A549 treated with GW870086 at 1 μM for 4 hours (cell line): ENCODE results near the gene CDKL2. TPM values are rescaled to one million over a fixed set of nuclear protein-coding genes. Genes with fewer than 3 reads are reported as not detected.

Experiments
- total RNA-seq: library from RNA; stranded (reverse); fragments of 200-300 nt; extraction: Qiagen RNA extraction; gene quantifications from 5 replicates; pipeline ENCODE4 v1.2.3, GENCODE V29; 2022; ENCODE audit warnings: low read depth

CDKL2 gene
- total RNA-seq = 0.41 to 1.2 TPM (median 0.90 TPM) in 5 replicates

GRCh38 chr4:75630174-75630936, at the start of gene CDKL2:
Gene CDKL2 (minus strand): TSS chr4:75630528. CDS start chr4:75625988, 4,540 bp downstream.

DNA sequence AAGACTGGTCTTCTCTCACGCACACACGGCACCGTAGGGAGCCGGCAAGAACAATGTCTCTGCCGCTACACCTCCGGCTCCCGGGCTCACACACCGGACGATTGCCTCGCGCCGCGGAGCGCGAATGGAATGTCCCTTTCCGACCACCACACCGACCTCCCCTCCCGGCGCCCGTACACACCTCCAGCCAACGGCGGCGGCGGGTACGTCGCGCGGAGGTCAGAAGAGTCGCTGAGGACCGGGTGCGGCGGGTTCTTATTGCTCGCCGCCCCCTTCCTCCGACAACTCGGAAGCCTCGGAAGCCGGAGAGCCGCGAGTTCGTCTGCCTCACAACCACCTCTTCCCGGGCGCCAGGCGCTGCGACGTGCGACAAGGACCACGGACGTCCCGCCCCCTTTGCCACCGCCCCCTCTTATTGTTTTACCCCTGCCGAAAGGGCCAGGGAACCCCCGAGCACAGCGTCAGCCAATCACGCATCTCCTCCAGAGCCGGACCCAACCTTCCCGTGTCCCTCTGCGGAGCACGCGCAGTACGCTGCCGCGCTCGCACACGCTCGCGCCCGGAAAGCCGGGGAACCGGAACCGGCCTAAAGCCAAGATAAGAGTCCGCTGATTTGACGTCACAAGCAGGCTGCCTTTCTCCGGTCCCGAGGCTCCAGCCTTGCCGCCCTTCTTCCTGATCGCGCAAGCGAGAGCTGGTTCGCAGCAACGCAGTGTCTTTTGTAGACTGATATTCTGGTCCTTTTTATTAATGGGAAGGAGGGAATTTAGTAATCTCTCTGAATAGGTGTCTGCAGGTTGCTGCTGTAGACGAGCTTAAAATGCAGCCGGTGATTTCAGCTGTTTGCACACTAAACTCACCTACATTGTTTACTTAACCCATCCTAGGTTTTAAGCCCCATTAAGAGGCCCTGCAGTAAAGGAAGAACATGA, 43.0 kb upstream of the CDKL2 start, which contains the start of gene G3BP2:
Gene G3BP2 (minus strand): TSS at position 385 of the 932 bp plus-strand sequence. CDS start 11,386 bp downstream, outside the sequence.

GRCh38 chr4:75555294-75556164, 74.8 kb downstream of the CDKL2 start, which contains the start of gene ODAPH:
Gene ODAPH (plus strand): TSS chr4:75556066. CDS start chr4:75556083, 17 bp downstream.

Other genes with a start within 250 kb of the CDKL2 start
- 14.3 to 20.6 TPM (median 16.5 TPM) in 5 replicates for gene RCHY1, start 116.1 kb downstream of the CDKL2 start, total RNA-seq
- gene THAP6, start 116.1 kb downstream of the CDKL2 start, total RNA-seq = 4.8 to 7.0 TPM (median 5.5 TPM) in 5 replicates
- gene ODAPH, start 74.5 kb downstream of the CDKL2 start, total RNA-seq = not detected in 5 replicates
- 64.3 to 96.5 TPM (median 82.0 TPM) in 5 replicates for gene G3BP2, start 42.9 kb upstream of the CDKL2 start, total RNA-seq
- gene USO1, start 94.0 kb upstream of the CDKL2 start, total RNA-seq = 19.2 to 26.2 TPM (median 24.4 TPM) in 5 replicates